GM19193 (cell line): Measurements from ENCODE around the gene TFCP2L1.

ENCODE experiments used
- POLR2A ChIP-seq: IDR thresholded peaks from 4 replicates; pipeline ENCODE4 v1.6.1; 2011; ENCODE audit not compliant: insufficient read depth, insufficient read length; ENCODE audit errors: extremely low read depth

TFCP2L1 gene

GRCh38 chr2:121201796-121202195 is 83.2 kb downstream of the TFCP2L1 start:
- TF ChIP-seq POLR2A, result no peak

DNA sequence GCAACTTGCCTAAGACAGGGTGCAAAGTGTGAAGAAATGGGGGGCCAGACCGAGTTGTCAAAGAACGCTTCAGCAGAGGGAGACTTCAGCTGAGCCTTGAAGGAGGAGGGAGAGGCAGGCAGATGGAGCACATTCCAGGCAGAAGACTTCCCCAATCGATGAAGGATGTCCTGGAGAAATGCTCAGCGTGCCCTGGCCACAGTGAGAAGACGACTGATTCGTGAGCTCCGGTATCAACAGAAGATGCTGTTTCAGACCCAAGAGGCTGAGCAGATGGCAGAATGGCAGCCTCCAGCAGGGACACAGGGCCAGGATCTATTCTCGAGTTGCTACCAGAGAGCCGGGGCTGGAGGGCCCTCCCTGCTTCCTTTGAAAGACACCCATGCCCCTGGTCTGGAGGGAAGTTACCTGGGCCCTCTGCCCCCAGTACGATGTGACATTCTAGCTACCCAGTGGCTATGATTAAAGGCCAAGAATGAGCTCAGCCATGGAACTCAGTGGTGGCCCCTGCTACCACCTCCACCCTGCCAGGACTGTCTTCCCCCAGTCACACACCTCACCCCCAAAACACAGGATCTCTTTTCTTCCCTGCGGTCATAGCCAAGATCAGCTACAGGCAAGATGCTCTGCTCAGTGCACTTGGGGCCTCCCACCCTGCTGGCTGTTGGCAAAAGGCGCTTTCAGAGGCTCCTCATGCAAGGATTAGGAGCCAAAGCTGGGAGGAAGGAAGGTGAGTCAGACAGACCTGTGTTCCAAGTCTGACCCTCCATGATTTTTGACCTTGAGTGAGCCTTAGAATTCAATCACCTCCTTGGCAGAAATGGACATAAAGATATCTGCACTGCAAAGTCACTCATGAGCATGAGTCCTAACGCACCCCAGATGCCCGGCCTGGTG is 84.3 kb downstream of the TFCP2L1 start:
- no peak for TF ChIP-seq POLR2A

GRCh38 chr2:121200011-121200347 is 85.0 kb downstream of the TFCP2L1 start:
- TF ChIP-seq POLR2A, result no peak

GRCh38 chr2:121199281-121200010 is 85.6 kb downstream of the TFCP2L1 start:
- no peak for TF ChIP-seq POLR2A

- no peak for TF ChIP-seq POLR2A
Observed at GRCh38 chr2:121197369-121198091, 87.5 kb downstream of the TFCP2L1 start.

- TF ChIP-seq POLR2A, result no peak
Observed at GRCh38 chr2:121196849-121197155, 88.2 kb downstream of the TFCP2L1 start.

DNA sequence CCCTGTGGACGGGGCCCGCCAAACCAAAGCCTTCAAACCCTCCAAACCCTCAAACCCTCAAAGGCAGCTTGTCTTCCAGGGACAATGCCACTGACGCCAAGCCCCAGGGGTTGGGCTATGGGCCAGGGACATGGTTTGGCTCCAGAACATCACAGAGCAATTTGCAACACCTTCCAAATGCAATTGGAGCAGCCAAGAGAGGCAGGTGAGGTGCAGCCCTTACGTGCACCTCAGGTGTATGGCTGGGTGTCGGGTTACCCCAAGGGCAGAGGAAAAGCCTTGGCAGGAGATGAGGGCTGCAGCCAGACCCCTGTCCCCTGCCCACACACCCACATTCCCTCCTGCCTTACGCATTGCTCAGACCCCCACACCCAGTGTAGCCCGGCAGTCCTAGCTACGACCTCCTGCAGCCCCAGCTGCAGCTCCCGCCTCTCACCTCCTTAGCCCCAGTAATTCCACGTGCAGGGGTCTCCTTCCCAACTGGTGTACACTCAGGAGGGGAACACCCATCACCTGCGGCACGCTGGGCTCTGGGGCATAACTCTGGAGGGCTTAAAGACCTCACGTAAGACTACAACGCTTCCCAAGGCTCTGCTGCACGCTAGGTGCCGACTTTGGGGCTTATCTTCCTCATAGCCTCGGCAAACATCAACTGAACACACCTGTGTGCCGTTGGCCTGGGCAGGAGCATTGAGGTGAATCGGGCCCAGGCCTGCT is 88.7 kb downstream of the TFCP2L1 start:
- TF ChIP-seq POLR2A, result no peak

- TF ChIP-seq POLR2A, result no peak
Observed at GRCh38 chr2:121195036-121195435, 90.0 kb downstream of the TFCP2L1 start.

- no peak for TF ChIP-seq POLR2A
Observed at GRCh38 chr2:121194626-121195025, 90.4 kb downstream of the TFCP2L1 start.

GRCh38 chr2:121193185-121193584 is 91.8 kb downstream of the TFCP2L1 start:
- TF ChIP-seq POLR2A, result no peak

DNA sequence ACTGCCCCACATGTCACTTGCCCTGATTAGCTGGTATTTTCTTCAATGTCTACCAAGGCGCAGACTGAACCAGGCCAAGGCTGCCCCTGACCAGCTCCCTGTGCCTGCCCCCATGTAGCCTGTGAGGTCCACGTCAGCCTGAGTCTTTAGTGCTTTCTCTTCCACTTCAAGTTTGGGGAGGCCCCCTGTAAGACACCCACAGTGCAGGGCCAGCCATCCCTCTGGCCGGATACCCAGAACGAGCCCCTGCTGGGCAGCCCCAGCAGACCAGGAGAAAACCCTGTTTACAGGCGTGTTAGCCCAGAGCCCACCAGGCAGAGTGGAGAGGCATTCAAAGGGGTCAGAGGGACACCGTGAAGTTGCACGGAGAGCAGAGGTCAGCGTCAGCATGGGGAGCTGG is 92.4 kb downstream of the TFCP2L1 start:
- no peak for TF ChIP-seq POLR2A

DNA sequence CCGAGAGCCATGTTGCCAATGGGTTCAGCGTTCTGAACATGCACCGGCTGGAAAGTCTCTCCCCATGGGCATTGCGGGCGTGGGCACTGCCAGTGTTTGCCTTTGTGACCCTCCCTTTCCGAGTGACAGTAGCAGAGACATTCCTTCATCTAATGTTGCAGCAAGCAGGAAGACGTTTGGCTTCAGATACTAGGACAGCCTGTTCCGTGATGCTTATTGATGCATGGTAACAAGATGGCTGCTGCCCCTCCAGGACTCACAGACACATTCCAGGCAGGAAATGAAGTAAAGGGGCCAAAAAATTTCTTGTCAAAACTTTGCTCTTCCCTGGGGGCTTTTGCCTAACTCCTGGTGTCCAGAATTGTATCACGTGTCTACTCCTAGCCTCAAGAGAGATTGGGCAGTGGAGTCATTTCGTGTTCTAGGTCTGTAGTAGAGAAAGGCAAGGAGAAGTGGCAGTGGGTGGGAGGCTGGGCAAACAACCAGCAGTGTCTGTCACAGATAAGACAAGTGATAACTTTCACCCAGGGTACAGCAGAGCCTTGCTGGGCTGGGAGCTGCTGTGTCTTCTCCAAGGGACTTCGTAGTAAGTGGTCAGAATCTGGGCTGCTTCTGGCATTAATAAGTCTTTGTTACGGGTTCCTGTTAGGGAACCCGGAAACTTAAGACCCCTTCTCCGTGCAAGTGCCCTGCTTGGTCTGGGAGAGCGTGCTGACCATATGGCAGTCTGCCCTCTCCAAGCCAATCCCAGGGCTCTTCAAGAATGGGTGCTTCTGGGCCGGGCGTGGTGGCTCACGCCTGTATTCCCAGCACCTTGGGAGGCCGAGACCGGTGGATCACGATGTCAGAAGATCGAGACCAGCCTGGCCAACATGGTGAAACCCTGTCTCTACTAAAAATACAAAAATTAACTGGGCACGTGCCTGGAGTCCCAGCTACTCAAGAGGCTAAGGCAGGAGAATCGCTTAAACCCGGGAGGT is 93.5 kb downstream of the TFCP2L1 start:
- TF ChIP-seq POLR2A, result no peak

DNA sequence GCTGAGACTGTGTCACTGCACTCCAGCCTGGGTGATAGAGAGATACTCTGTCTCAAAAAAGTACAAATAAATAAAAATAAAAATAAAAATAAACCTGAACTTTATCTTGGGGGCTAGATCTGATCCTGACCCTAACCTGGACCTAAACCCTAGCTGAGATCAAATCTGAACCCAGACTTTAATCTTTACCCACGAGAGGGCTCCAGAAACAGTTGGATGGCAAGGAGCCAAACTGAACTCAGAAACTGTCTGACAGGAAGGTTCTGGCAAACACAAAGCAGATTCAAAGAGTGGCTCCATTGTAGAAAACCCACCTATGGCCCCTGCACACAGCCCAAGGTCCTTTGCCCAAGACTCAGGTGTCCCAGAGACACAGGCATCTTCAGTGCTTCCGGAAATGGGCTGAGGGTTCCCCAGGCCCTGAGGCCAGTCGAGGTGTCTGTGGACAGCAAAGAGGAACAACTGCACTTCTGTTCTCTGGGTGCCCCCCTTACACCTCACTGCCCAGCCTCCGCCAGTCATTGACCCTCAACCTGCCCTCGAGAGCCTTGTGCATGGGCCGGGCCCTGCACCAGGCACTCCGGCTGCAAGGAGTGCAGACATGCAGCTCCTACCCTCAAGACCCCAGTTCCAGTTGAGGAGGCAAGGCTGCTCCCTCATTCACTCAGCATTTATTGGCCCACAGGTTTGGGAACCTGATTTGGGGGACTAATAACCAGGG is 95.2 kb downstream of the TFCP2L1 start:
- no peak for TF ChIP-seq POLR2A
